Neural crest cell (in vitro differentiated cells): Measurements from ENCODE around the gene SELENOW. TPM values are rescaled to one million over a fixed set of nuclear protein-coding genes. Genes with fewer than 3 reads are reported as not detected.
"Not testable (repeated sequence)": the region's sequence is repeated elsewhere in the genome, so short reads cannot be mapped to it uniquely, and the experiment has no call there.

Experiments used
- DNase-seq: peaks from one replicate; pipeline ENCODE4 v3.0.0; 2021; ENCODE audit warnings: low read depth, mixed read lengths, low spot score
- H3K27ac Mint-ChIP-seq: one replicate; pipeline ENCODE4 v1.8.0; 2021; ENCODE audit warnings: mild to moderate bottlenecking, mixed read lengths; ENCODE audit not compliant: unreplicated experiment
- H3K27me3 Mint-ChIP-seq: 2 replicates; pipeline ENCODE4 v1.8.0; 2021; ENCODE audit warnings: low read depth, mild to moderate bottlenecking, mixed read lengths
- H3K36me3 Mint-ChIP-seq: 2 replicates; pipeline ENCODE4 v1.8.0; 2021; ENCODE audit warnings: low read depth, mild to moderate bottlenecking, mixed read lengths
- H3K4me1 Mint-ChIP-seq: 2 replicates; pipeline ENCODE4 v1.8.0; 2021; ENCODE audit warnings: mixed read lengths
- H3K4me3 Mint-ChIP-seq: one replicate; pipeline ENCODE4 v1.8.0; 2021; ENCODE audit warnings: mild to moderate bottlenecking, mixed read lengths
- H3K9me3 Mint-ChIP-seq: 2 replicates; pipeline ENCODE4 v1.8.0; 2021; ENCODE audit warnings: mixed read lengths
- CTCF ChIP-seq: fragments of 200-600 bp; sonication (generic); conservative IDR thresholded peaks from 2 replicates; pipeline ENCODE4 v1.5.0; 2021; ENCODE audit warnings: antibody characterized with exemption, mild to moderate bottlenecking
- total RNA-seq: library from RNA; stranded (reverse); gene quantifications from 2 replicates; pipeline ENCODE4 v1.2.1, GENCODE V29; 2021

Gene SELENOW
- total RNA-seq, 1 donor from 2014 or later = 175 TPM

GRCh38 chr19:47813995-47814328 is 35.5 kb downstream of the SELENOW start:
- DNase-seq = no peak
- no peaks in the 10 kb centered on the region for H3K36me3 Mint-ChIP-seq
- no peaks in the 10 kb centered on the region for H3K4me1 Mint-ChIP-seq
- TF ChIP-seq CTCF = peak; percentile 2
- no peaks in the 10 kb centered on the region for H3K9me3 Mint-ChIP-seq
- no peak overlapping the region for H3K4me3 Mint-ChIP-seq
- H3K27me3 Mint-ChIP-seq = peaks cover 6% of the 10 kb centered on the region
- H3K27ac Mint-ChIP-seq = no peak overlapping the region

GRCh38 chr19:47816270-47816669 is 37.8 kb downstream of the SELENOW start:
- not testable (repeated sequence) for H3K27ac Mint-ChIP-seq, H3K36me3 Mint-ChIP-seq, H3K9me3 Mint-ChIP-seq, H3K4me3 Mint-ChIP-seq, DNase-seq
- Mint-ChIP-seq H3K27me3 (peaks cover 22% of the 10 kb centered on the region), H3K4me1 (peaks cover 17% of the 10 kb centered on the region)

- H3K27ac Mint-ChIP-seq, DNase-seq, H3K9me3 Mint-ChIP-seq, H3K36me3 Mint-ChIP-seq, H3K4me3 Mint-ChIP-seq: not testable (repeated sequence)
- Mint-ChIP-seq H3K27me3 (peaks cover 22% of the 10 kb centered on the region), H3K4me1 (peaks cover 17% of the 10 kb centered on the region)
These were observed 39.7 kb downstream of the SELENOW start for GRCh38 chr19:47818221-47818620.

GRCh38 chr19:47819858-47820257 is 41.4 kb downstream of the SELENOW start:
- no peak overlapping the region for H3K4me3 Mint-ChIP-seq
- H3K4me1 Mint-ChIP-seq = peaks cover 17% of the 10 kb centered on the region
- peaks cover 22% of the 10 kb centered on the region for H3K27me3 Mint-ChIP-seq
- no peak for TF ChIP-seq CTCF
- H3K9me3 Mint-ChIP-seq = no peaks in the 10 kb centered on the region
- no peak for DNase-seq
- no peak overlapping the region for H3K27ac Mint-ChIP-seq
- H3K36me3 Mint-ChIP-seq = no peaks in the 10 kb centered on the region

GRCh38 chr19:47820410-47820809 is 41.9 kb downstream of the SELENOW start:
- Mint-ChIP-seq H3K36me3 (no peaks in the 10 kb centered on the region), H3K4me3 (no peak overlapping the region), H3K9me3 (no peaks in the 10 kb centered on the region), H3K4me1 (peaks cover 17% of the 10 kb centered on the region), H3K27me3 (peaks cover 22% of the 10 kb centered on the region), H3K27ac (no peak overlapping the region)
- no peak for TF ChIP-seq CTCF
- no peak for DNase-seq

- Mint-ChIP-seq H3K36me3 (no peaks in the 10 kb centered on the region), H3K27me3 (peaks cover 22% of the 10 kb centered on the region), H3K9me3 (no peaks in the 10 kb centered on the region), H3K4me1 (peaks cover 17% of the 10 kb centered on the region), H3K4me3 (no peak within 1 kb of the TSS), H3K27ac (peak within 1 kb of the TSS; percentile 16)
- DNase-seq = no peak
- TF ChIP-seq CTCF = no peak
These were observed 43.0 kb downstream of the SELENOW start, which contains the start of gene CRX for GRCh38 chr19:47821460-47822020. Gene CRX, plus strand, starts transcription at chr19:47821937. Its CDS starts 12,507 bp downstream, at chr19:47834444.
